Psoas muscle (tissue), 8 donors: ENCODE results near the gene RNF225. TPM values are rescaled to one million over a fixed set of nuclear protein-coding genes. Genes with fewer than 3 reads are reported as not detected.
"Not testable (repeated sequence)": the region's sequence is repeated elsewhere in the genome, so short reads cannot be mapped to it uniquely, and the experiment has no call there.

Experiments used
- ATAC-seq, 4 donors: fragments of 200-7000 bp; cut with Tn5 transposase; one replicate each; pipeline ENCODE4 v1.9.1; 2020; ENCODE audit warnings: moderate library complexity in 3 of 4, mild to moderate bottlenecking in 2 of 4
- DNase-seq, 2 donors: peaks; one replicate each; pipeline ENCODE4 v3.0.0-alpha.2; 2020
- H3K27ac ChIP-seq: fragments of 200-600 bp; one replicate; pipeline ENCODE4 v1.8.0; 2022
- H3K27me3 ChIP-seq, 3 donors: fragments of 200-600 bp in 1 of 3; one replicate each; pipeline versions ENCODE4 v1.6.1 to v1.8.0; 2013 to 2022; ENCODE audit warnings: low read length in 2 of 3, mild to moderate bottlenecking in 2 of 3, moderate library complexity in 1 of 3; ENCODE audit not compliant: insufficient read depth in 3 of 3
- H3K36me3 ChIP-seq, 2 donors: fragments of 200-600 bp in 1 of 2; one replicate each; pipeline versions ENCODE4 v1.6.1 to v1.8.0; 2013 to 2022; ENCODE audit warnings: low read depth in 1 of 2, mild to moderate bottlenecking in 1 of 2, moderate library complexity in 1 of 2; ENCODE audit not compliant: insufficient read depth in 1 of 2
- H3K4me1 ChIP-seq: fragments of 200-600 bp; one replicate; pipeline ENCODE4 v1.8.0; 2022
- H3K4me3 ChIP-seq: fragments of 200-600 bp; one replicate; pipeline ENCODE4 v1.8.0; 2022; ENCODE audit warnings: mild to moderate bottlenecking
- H3K9me3 ChIP-seq: fragments of 200-600 bp; one replicate; pipeline ENCODE4 v1.8.0; 2022
- CTCF ChIP-seq: fragments of 200-600 bp; IDR thresholded peaks from one replicate; pipeline ENCODE4 v1.8.0; 2022; ENCODE audit warnings: antibody characterized with exemption
- WGBS, 3 donors: extraction: QIAGEN DNeasy Blood & Tissue Kit; methylation state at CpG; one replicate each; pipeline versions ENCODE4 v1.1.6 to v1.1.7; 2013; 5-methylcytosine and 5-hydroxymethylcytosine counted together
- intact Hi-C, 2 donors: fragments of 100-400 bp; cut with DNase I; formaldehyde crosslinking; loops; one replicate each; pipeline versions ENCODE4 v1.11.0 to v1.14.2; 2022
- polyA plus RNA-seq, 3 donors: library from polyadenylated mRNA; stranded (reverse); fragments of 200-250 nt; gene quantifications; one replicate each; pipeline ENCODE4 v1.2.3, GENCODE V29; 2013
- total RNA-seq, 4 donors: library from RNA; stranded (reverse); fragmentation: NEBNext Ultra II Directional in 2 of 4; extraction: Animal tissue kit (Norgen Biotek cat#: 25700) in 2 of 4; gene quantifications; one replicate each; pipeline versions ENCODE4 v1.2.1 to v1.2.4, GENCODE V29; 2021 to 2023
- donor health status: healthy with polysubstance abuse.
- donor health status: DM: no; HTN: no; CAD: no; lungs with moderate emphysema.
- donor health status: Bipolar disorder and iron deficiency.
- donor health status: healthy.
- donor health status: DM: yes; HTN: yes; CAD: no.
- donor health status: DM: no; HTN: no; CAD: no.
- donor health status: DM: no; HTN: no; CAD: no.
- donor health status: DM: yes; HTN: yes; CAD: no.

The RNF225 gene
- total and polyA plus RNA-seq, 7 donors, result not detected

- DNase-seq, result peak; percentile 99 to 100
- no peaks in the 10 kb centered on the region for H3K36me3 ChIP-seq
- peaks cover 8% of the 10 kb centered on the region for H3K4me1 ChIP-seq
- ATAC-seq, result peak; percentile 99 to 100 (median 100)
- H3K27me3 ChIP-seq, result peaks cover 0 to 13% (median 8%) of the 10 kb centered on the region in 3 donors
- H3K9me3 ChIP-seq, result no peaks in the 10 kb centered on the region
- intact Hi-C loops, result loop anchor here in 1 of 2 donors (2.0 kb wide), 1 partner anchor 16 kb away; no protein-coding TSS in a partner anchor
- WGBS, 3 donors, result 1 to 2% (median 1%) methylated on average over 72 to 80 of the region's 80 CpGs
- H3K27ac ChIP-seq, result peak overlapping the region; percentile 53
- peak overlapping the region; percentile 69 for H3K4me3 ChIP-seq
- no peak for TF ChIP-seq CTCF
Measured at GRCh38 chr19:58400916-58401839, 5.7 kb downstream of the RNF225 start.

DNA sequence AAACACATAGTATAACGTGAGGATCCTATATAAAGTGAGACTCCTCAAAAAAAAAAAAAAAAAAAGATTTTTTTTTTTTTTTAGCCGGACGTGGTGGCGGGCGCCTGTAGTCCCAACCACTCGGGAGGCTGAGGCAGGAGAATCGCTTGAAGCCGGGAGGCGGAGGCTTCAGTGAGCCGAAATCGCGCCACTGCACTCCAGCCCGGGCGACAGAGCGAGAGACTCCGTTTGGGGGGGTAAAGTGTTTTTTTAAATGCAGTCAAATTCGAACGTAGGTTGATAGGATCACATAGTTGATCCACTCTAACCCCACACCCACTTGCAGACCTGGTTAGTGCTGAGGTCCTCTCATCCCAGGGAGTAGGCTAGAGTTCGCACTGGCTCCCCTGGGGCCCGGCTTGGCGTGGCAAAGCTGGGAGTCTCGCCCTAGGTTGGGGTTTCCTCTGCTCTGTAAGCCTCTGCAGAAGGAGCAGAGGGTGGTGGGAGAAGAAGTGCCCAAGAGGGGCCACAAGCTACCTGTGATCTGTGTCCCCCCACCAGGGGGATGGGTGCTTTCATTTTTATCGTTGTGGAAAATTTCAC is 6.5 kb downstream of the RNF225 start:
- no peaks in the 10 kb centered on the region for H3K9me3 ChIP-seq
- intact Hi-C loops, result loop anchor here in 1 of 2 donors (2.0 kb wide), 1 partner anchor 17 kb away; no protein-coding TSS in a partner anchor
- DNase-seq (no peak), ATAC-seq (no peak)
- H3K4me3 ChIP-seq, result peak overlapping the region; percentile 69
- no peak for TF ChIP-seq CTCF
- H3K36me3 ChIP-seq, result no peaks in the 10 kb centered on the region
- 22 to 31% (median 23%) methylated on average over 19 to 23 of the region's 23 CpGs for WGBS, 3 donors
- peaks cover 8% of the 10 kb centered on the region for H3K4me1 ChIP-seq
- H3K27ac ChIP-seq, result no peak overlapping the region
- H3K27me3 ChIP-seq, result peaks cover 0 to 9% (median 3%) of the 10 kb centered on the region in 3 donors

- H3K36me3 ChIP-seq, ATAC-seq, intact Hi-C loops, DNase-seq, H3K27ac ChIP-seq, H3K9me3 ChIP-seq, H3K4me3 ChIP-seq, H3K27me3 ChIP-seq: not testable (repeated sequence)
- 70 to 74% (median 72%) methylated on average over 4 to 5 of the region's 5 CpGs for WGBS, 3 donors
- peaks cover 13% of the 10 kb centered on the region for H3K4me1 ChIP-seq
Measured at GRCh38 chr19:58403920-58404478, 8.5 kb downstream of the RNF225 start.

DNA sequence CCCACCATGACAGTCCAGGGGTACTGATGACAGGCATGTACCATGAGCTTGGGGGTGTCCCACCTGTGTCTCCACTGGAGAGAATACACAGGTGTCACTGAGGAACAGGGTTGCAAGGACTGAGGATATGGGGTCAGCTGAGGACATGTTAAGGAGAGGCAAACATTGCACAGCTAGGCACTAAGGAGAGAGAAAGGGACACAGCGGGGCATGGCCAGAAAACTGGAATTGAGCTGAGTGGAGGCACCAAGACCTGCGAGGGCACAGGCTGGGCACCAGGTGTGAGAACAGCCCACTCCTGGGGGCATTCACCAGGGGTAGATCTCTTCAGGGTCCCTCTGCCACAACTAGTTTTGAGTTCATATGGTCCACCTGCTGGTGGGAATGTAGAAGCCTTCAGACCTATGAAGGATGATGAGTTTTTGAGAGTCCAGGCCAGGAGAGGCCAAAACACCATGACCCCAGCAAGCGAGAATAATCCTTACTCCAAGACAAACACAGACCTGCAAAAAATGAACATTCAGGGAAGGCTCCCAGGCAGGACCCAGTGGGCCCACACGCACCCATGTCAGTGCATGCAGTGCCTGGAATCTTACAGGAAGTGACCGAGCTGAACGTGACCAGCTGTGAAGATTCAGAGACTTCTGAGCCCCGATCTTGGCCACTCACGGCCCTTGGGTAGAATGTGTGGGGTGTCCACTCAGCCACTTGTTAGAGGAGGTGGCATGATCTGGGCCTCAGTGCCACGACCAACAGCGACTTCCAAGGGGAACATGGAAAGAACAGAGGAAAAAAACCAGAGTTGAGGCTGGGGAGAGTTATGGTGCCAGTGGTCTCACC is 11.6 kb downstream of the RNF225 start:
- intact Hi-C loops, result no loop called here
- H3K4me1 ChIP-seq, result peaks cover 11% of the 10 kb centered on the region
- H3K4me3 ChIP-seq, result peak overlapping the region; percentile 86
- DNase-seq (no peak), ATAC-seq (no peak)
- TF ChIP-seq CTCF, result peak; percentile 37
- 56 to 57% (median 57%) methylated on average over 9 to 10 of the region's 10 CpGs for WGBS, 3 donors
- H3K36me3 ChIP-seq, result peaks cover 0 to 6% of the 10 kb centered on the region in 2 donors
- no peaks in the 10 kb centered on the region for H3K27me3 ChIP-seq
- H3K9me3 ChIP-seq, result no peaks in the 10 kb centered on the region
- H3K27ac ChIP-seq, result peak overlapping the region; percentile 79
